Fibroblast of villous mesenchyme (primary cell): ENCODE data around the gene CYP46A1. TPM values are rescaled to one million over a fixed set of nuclear protein-coding genes. Genes with fewer than 3 reads are reported as not detected.

Experiments used
- DNase-seq: peaks from one replicate; pipeline ENCODE4 v3.0.0-alpha.2; 2010; ENCODE audit warnings: low read depth
- H3K4me3 ChIP-seq: 2 replicates; pipeline ENCODE4 v1.5.1; 2011; ENCODE audit warnings: low read depth, mild to moderate bottlenecking, low read length
- CTCF ChIP-seq: IDR thresholded peaks from 2 replicates; pipeline ENCODE4 v1.5.1; 2012; ENCODE audit warnings: low read depth, mild to moderate bottlenecking, low read length; ENCODE audit not compliant: insufficient read depth
- total RNA-seq: library from RNA; depleted of rRNA; stranded (reverse); fragments of >200 nt; gene quantifications from 2 replicates; pipeline ENCODE4 v1.2.3, GENCODE V29; 2012

CYP46A1 gene
- total RNA-seq, 1 donor, result under 0.01 TPM

- H3K4me3 ChIP-seq, result no peak overlapping the region
- no peak for DNase-seq
- no peak for TF ChIP-seq CTCF
Observed at GRCh38 chr14:99741227-99741976, 57.3 kb downstream of the CYP46A1 start.

DNA sequence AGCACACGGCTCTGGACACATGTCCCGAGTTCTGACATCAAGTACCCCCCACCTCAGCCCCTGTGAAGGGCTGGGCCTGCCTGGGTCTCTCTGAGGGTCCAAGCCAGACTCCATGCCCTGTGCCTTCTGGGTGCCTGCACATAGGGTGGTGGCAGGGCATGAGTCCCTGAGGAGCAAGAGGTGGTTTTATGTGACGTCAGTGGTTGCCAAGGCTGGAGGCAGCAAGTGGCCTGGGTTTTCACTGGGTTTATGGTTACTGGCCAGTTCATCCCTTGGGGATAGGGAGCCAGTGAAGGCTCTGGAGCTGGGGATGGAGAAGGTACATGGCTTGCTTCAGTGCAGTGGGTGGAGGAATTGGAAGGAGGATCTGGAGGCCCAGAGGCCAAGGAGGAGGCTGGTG lies 58.0 kb downstream of the CYP46A1 start:
- TF ChIP-seq CTCF, result no peak
- H3K4me3 ChIP-seq, result no peak overlapping the region
- no peak for DNase-seq

GRCh38 chr14:99742509-99743487 lies 58.7 kb downstream of the CYP46A1 start:
- DNase-seq, result no peak
- no peak for TF ChIP-seq CTCF
- no peak overlapping the region for H3K4me3 ChIP-seq

GRCh38 chr14:99744199-99744872 lies 60.2 kb downstream of the CYP46A1 start:
- peak; percentile 68 for DNase-seq
- no peak overlapping the region for H3K4me3 ChIP-seq
- TF ChIP-seq CTCF, result no peak

DNA sequence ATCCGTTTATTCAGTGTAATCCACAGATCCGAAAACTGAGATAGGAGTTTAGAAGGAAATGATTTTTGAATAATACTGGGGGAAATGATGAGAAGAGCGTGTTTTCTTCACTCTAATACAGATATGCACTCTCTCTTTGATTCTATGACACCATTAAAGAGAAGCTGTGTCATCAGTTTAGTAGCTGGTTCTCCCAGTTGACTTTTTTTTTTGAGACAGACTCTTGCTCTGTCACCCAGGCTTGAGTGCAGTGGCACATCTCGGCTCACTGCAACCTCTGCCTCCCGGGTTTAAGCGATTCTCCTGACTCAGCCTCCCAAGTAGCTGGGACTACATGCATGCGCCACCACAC lies 60.8 kb downstream of the CYP46A1 start:
- no peak for TF ChIP-seq CTCF
- no peak overlapping the region for H3K4me3 ChIP-seq
- no peak for DNase-seq

- no peak for TF ChIP-seq CTCF
- DNase-seq, result peak; percentile 69
- H3K4me3 ChIP-seq, result no peak overlapping the region
Observed at GRCh38 chr14:99745307-99745951, 61.3 kb downstream of the CYP46A1 start.
